ENCODE measurements around the gene POLA1.

POLA1 gene

GRCh38 chrX:25034889-25035288 is 341.2 kb downstream of the POLA1 start:
- no peak overlapping the region for H3K4me2 ChIP-seq (ENCODE audit: insufficient read depth, low read length, poor library complexity, severe bottlenecking)
- no peak overlapping the region for H4K91ac ChIP-seq (ENCODE audit: low read depth, low read length, poor library complexity)
- no peak overlapping the region for H2AK5ac ChIP-seq (ENCODE audit: low read depth, low read length)
- H3K4me1 ChIP-seq (ENCODE audit: control insufficient read depth in 2 of 2, insufficient read depth in 1 of 2, low read depth in 1 of 2, low read length in 2 of 2) = no peaks in the 10 kb centered on the region
- H2AFZ ChIP-seq (ENCODE audit: low read length) = no peak overlapping the region
- H2BK5ac ChIP-seq (ENCODE audit: low read length) = no peak overlapping the region
- H3K23ac ChIP-seq (ENCODE audit: low read depth, low read length, poor library complexity) = no peak overlapping the region
- H2BK15ac ChIP-seq (ENCODE audit: low read length) = no peak overlapping the region
- no peak overlapping the region for H3K18ac ChIP-seq (ENCODE audit: low read length)
- no peak overlapping the region for H3K14ac ChIP-seq (ENCODE audit: low read length)
- no peak for DNase-seq (ENCODE audit: low spot score)
- H3K27ac ChIP-seq (replicated peaks; ENCODE audit: low read length) = no peak overlapping the region
- no CpG with 5 or more reads among the region's 3 CpGs for WGBS, 2 donors (ENCODE audit: extremely low coverage in 2 of 2, insufficient read length in 2 of 2, insufficient replicate concordance in 1 of 2)
- H3K4me3 ChIP-seq (ENCODE audit: low read length in 2 of 2) = no peak overlapping the region
- H3K9ac ChIP-seq (ENCODE audit: low read depth, low read length, poor library complexity) = no peak overlapping the region
- H3K79me1 ChIP-seq (ENCODE audit: low read depth, low read length) = no peaks in the 10 kb centered on the region
- no peaks in the 10 kb centered on the region for H3K9me3 ChIP-seq (replicated peaks in 1 of 2; ENCODE audit: control insufficient read depth in 2 of 2, insufficient read depth in 1 of 2, low read depth in 1 of 2, low read length in 2 of 2)
- H2BK120ac ChIP-seq (ENCODE audit: low read depth, low read length) = no peak overlapping the region
- H3K4ac ChIP-seq (ENCODE audit: low read length) = no peak overlapping the region
- H2BK12ac ChIP-seq (ENCODE audit: low read length) = no peak overlapping the region
- H4K8ac ChIP-seq (ENCODE audit: low read depth, low read length) = no peak overlapping the region
- no peaks in the 10 kb centered on the region for H3K36me3 ChIP-seq (replicated peaks in 1 of 2; ENCODE audit: control insufficient read depth in 2 of 2, insufficient read depth in 2 of 2, low read length in 2 of 2)
- no peaks in the 10 kb centered on the region for H3K27me3 ChIP-seq (ENCODE audit: control insufficient read depth in 3 of 3, insufficient read depth in 3 of 3, low read depth in 1 of 3, low read length in 3 of 3)

GRCh38 chrX:25039036-25039435 is 345.3 kb downstream of the POLA1 start:
- Histone ChIP-seq H3K9me3 (replicated peaks in 1 of 2; ENCODE audit: control insufficient read depth in 2 of 2, insufficient read depth in 1 of 2, low read depth in 1 of 2, low read length in 2 of 2) (no peaks in the 10 kb centered on the region), H3K4ac (ENCODE audit: low read length) (no peak overlapping the region), H3K18ac (ENCODE audit: low read length) (no peak overlapping the region), H3K27ac (replicated peaks; ENCODE audit: low read length) (no peak overlapping the region), H3K36me3 (replicated peaks in 1 of 2; ENCODE audit: control insufficient read depth in 2 of 2, insufficient read depth in 2 of 2, low read length in 2 of 2) (no peaks in the 10 kb centered on the region), H3K4me3 (ENCODE audit: low read length in 2 of 2) (no peak overlapping the region), H2BK12ac (ENCODE audit: low read length) (no peak overlapping the region), H2BK15ac (ENCODE audit: low read length) (no peak overlapping the region), H3K14ac (ENCODE audit: low read length) (no peak overlapping the region), H4K8ac (ENCODE audit: low read depth, low read length) (no peak overlapping the region), H2BK120ac (ENCODE audit: low read depth, low read length) (no peak overlapping the region), H3K4me2 (ENCODE audit: insufficient read depth, low read length, poor library complexity, severe bottlenecking) (no peak overlapping the region), H2AFZ (ENCODE audit: low read length) (no peak overlapping the region), H2BK5ac (ENCODE audit: low read length) (peak overlapping the region; percentile 53), H2AK5ac (ENCODE audit: low read depth, low read length) (no peak overlapping the region), H3K23ac (ENCODE audit: low read depth, low read length, poor library complexity) (no peak overlapping the region), H3K27me3 (ENCODE audit: control insufficient read depth in 3 of 3, insufficient read depth in 3 of 3, low read depth in 1 of 3, low read length in 3 of 3) (no peaks in the 10 kb centered on the region), H3K9ac (ENCODE audit: low read depth, low read length, poor library complexity) (no peak overlapping the region), H3K4me1 (ENCODE audit: control insufficient read depth in 2 of 2, insufficient read depth in 1 of 2, low read depth in 1 of 2, low read length in 2 of 2) (no peaks in the 10 kb centered on the region), H3K79me1 (ENCODE audit: low read depth, low read length) (no peaks in the 10 kb centered on the region), H4K91ac (ENCODE audit: low read depth, low read length, poor library complexity) (no peak overlapping the region)
- DNase-seq (ENCODE audit: low spot score) = no peak
- WGBS, 2 donors (ENCODE audit: extremely low coverage in 2 of 2, insufficient read length in 2 of 2, insufficient replicate concordance in 1 of 2) = no CpG with 5 or more reads among the region's 10 CpGs

- Histone ChIP-seq H3K79me1 (ENCODE audit: low read depth, low read length) (no peaks in the 10 kb centered on the region), H3K9me3 (replicated peaks in 1 of 2; ENCODE audit: control insufficient read depth in 2 of 2, insufficient read depth in 1 of 2, low read depth in 1 of 2, low read length in 2 of 2) (no peaks in the 10 kb centered on the region), H3K36me3 (replicated peaks in 1 of 2; ENCODE audit: control insufficient read depth in 2 of 2, insufficient read depth in 2 of 2, low read length in 2 of 2) (no peaks in the 10 kb centered on the region), H3K4me2 (ENCODE audit: insufficient read depth, low read length, poor library complexity, severe bottlenecking) (no peak overlapping the region), H3K14ac (ENCODE audit: low read length) (no peak overlapping the region), H3K4me3 (ENCODE audit: low read length in 2 of 2) (no peak overlapping the region), H3K4me1 (ENCODE audit: control insufficient read depth in 2 of 2, insufficient read depth in 1 of 2, low read depth in 1 of 2, low read length in 2 of 2) (no peaks in the 10 kb centered on the region), H2BK120ac (ENCODE audit: low read depth, low read length) (no peak overlapping the region), H2BK12ac (ENCODE audit: low read length) (no peak overlapping the region), H4K91ac (ENCODE audit: low read depth, low read length, poor library complexity) (no peak overlapping the region), H2BK15ac (ENCODE audit: low read length) (no peak overlapping the region), H3K23ac (ENCODE audit: low read depth, low read length, poor library complexity) (no peak overlapping the region), H2AFZ (ENCODE audit: low read length) (no peak overlapping the region), H2AK5ac (ENCODE audit: low read depth, low read length) (no peak overlapping the region), H3K4ac (ENCODE audit: low read length) (no peak overlapping the region), H3K18ac (ENCODE audit: low read length) (no peak overlapping the region), H2BK5ac (ENCODE audit: low read length) (no peak overlapping the region), H3K9ac (ENCODE audit: low read depth, low read length, poor library complexity) (no peak overlapping the region), H3K27ac (replicated peaks; ENCODE audit: low read length) (no peak overlapping the region), H4K8ac (ENCODE audit: low read depth, low read length) (no peak overlapping the region), H3K27me3 (ENCODE audit: control insufficient read depth in 3 of 3, insufficient read depth in 3 of 3, low read depth in 1 of 3, low read length in 3 of 3) (no peaks in the 10 kb centered on the region)
- no peak for DNase-seq (ENCODE audit: low spot score)
- WGBS, 2 donors (ENCODE audit: extremely low coverage in 2 of 2, insufficient read length in 2 of 2, insufficient replicate concordance in 1 of 2) = no CpG with 5 or more reads among the region's 1 CpG
Measured at GRCh38 chrX:25043192-25043591, 349.5 kb downstream of the POLA1 start.

Small RNAs within 50 kb of the gene (small RNA-seq; reads per million reads assigned to genes)
- 5.1 reads per million, percentile 21 among the genes with 10 or more reads in this experiment for gene SCARNA23 (ENCODE audit: insufficient read depth)

Measured in neuronal stem cell (in vitro differentiated cells).